Measurements from ENCODE around the gene AOAH. TPM values are rescaled to one million over a fixed set of nuclear protein-coding genes. Genes with fewer than 3 reads are reported as not detected.

Gene AOAH
- total RNA-seq, 2 donors from 2014 or later: 18.8 to 23.5 TPM

DNA sequence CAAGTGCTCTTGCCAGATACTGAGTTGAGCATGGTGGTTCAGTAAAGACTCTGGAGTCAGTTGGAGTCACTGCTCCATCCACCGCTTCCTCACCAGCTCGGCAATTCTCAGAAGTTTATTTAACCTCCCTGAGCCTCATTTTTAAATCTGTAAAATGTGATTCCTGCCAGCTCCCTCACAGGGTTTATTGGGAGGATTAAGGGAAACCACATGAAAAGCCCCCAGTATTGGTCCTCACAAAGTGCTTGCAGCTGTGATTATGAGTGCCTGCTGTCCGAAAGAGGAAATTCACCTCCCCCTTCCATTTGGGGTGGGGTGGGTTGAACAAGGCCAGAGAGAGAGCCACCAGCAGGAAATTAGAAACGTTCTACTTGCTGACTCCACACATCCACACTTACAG, 99.0 kb downstream of the AOAH start:
- ATAC-seq (replicated peaks in 1 of 2): no peak
- peaks cover 0 to 7% of the 10 kb centered on the region in 2 donors for H3K36me3 Mint-ChIP-seq (ENCODE audit: insufficient read depth in 2 of 2)

DNA sequence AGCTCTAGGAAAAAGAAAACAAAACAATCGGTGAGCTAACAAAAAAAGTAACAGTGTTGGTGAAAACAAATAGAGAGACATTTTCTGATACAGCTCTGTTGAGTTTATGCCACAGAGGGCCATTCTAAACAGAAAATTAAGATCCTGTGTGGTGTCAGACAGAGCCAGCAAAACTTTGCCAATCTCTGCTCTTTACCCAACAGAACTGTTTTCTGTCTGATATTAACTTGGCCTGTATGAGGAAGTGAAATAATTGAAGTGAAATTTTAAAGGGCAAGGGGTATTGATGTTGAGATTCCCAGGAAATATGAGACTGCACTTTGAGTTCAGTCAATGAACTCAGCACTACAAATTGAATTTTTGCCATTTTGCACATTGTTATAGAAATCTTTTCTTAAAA, 101.0 kb downstream of the AOAH start:
- no peak overlapping the region for H3K4me3 Mint-ChIP-seq
- peaks cover 0 to 7% of the 10 kb centered on the region in 2 donors for H3K36me3 Mint-ChIP-seq (ENCODE audit: insufficient read depth in 2 of 2)
- no peaks in the 10 kb centered on the region for H3K27me3 Mint-ChIP-seq (ENCODE audit: low read depth)
- H3K4me1 Mint-ChIP-seq (ENCODE audit: low read depth): peaks cover 10% of the 10 kb centered on the region
- no peak overlapping the region for H3K27ac Mint-ChIP-seq
- DNase-seq (no peak), ATAC-seq (replicated peaks in 1 of 2) (no peak)
- no peaks in the 10 kb centered on the region for H3K9me3 Mint-ChIP-seq

More for the DNA sequence above, 99.0 kb downstream of the AOAH start:
- DNase-seq: no peak
- Mint-ChIP-seq H3K4me1 (ENCODE audit: low read depth) (peaks cover 10% of the 10 kb centered on the region), H3K9me3 (no peaks in the 10 kb centered on the region), H3K4me3 (no peak overlapping the region), H3K27ac (no peak overlapping the region), H3K27me3 (ENCODE audit: low read depth) (no peaks in the 10 kb centered on the region)

GRCh38 chr7:36621396-36621795, 102.9 kb downstream of the AOAH start:
- Mint-ChIP-seq H3K4me1 (ENCODE audit: low read depth) (peaks cover 6% of the 10 kb centered on the region), H3K4me3 (no peak overlapping the region), H3K27ac (no peak overlapping the region), H3K27me3 (ENCODE audit: low read depth) (no peaks in the 10 kb centered on the region), H3K36me3 (ENCODE audit: insufficient read depth in 2 of 2) (peaks cover 0 to 7% of the 10 kb centered on the region in 2 donors), H3K9me3 (no peaks in the 10 kb centered on the region)
- ATAC-seq (replicated peaks in 1 of 2) (no peak), DNase-seq (no peak)

- H3K27ac Mint-ChIP-seq: no peak overlapping the region
- H3K4me3 Mint-ChIP-seq: no peak overlapping the region
These were observed 104.1 kb downstream of the AOAH start for GRCh38 chr7:36620166-36620708.

GRCh38 chr7:36617408-36617807, 106.9 kb downstream of the AOAH start:
- H3K4me3 Mint-ChIP-seq: no peak overlapping the region
- H3K27ac Mint-ChIP-seq: no peak overlapping the region
- H3K36me3 Mint-ChIP-seq (ENCODE audit: insufficient read depth in 2 of 2): peaks cover 0 to under 1% of the 10 kb centered on the region in 2 donors
- DNase-seq: no peak
- no peaks in the 10 kb centered on the region for H3K27me3 Mint-ChIP-seq (ENCODE audit: low read depth)
- no peaks in the 10 kb centered on the region for H3K9me3 Mint-ChIP-seq
- ATAC-seq (replicated peaks in 1 of 2): no peak
- peaks cover 10% of the 10 kb centered on the region for H3K4me1 Mint-ChIP-seq (ENCODE audit: low read depth)

More at GRCh38 chr7:36620166-36620708, 104.1 kb downstream of the AOAH start:
- Mint-ChIP-seq H3K4me1 (ENCODE audit: low read depth) (peaks cover 6% of the 10 kb centered on the region), H3K36me3 (ENCODE audit: insufficient read depth in 2 of 2) (peaks cover 0 to 7% of the 10 kb centered on the region in 2 donors), H3K9me3 (no peaks in the 10 kb centered on the region), H3K27me3 (ENCODE audit: low read depth) (no peaks in the 10 kb centered on the region)
- DNase-seq: no peak
- ATAC-seq (replicated peaks in 1 of 2): no peak

- H3K4me3 Mint-ChIP-seq: no peak overlapping the region
- H3K27ac Mint-ChIP-seq: no peak overlapping the region
- DNase-seq (no peak), ATAC-seq (replicated peaks in 1 of 2) (no peak)
- no peaks in the 10 kb centered on the region for H3K36me3 Mint-ChIP-seq (ENCODE audit: insufficient read depth in 2 of 2)
- H3K4me1 Mint-ChIP-seq (ENCODE audit: low read depth): peaks cover 10% of the 10 kb centered on the region
- H3K9me3 Mint-ChIP-seq: no peaks in the 10 kb centered on the region
- no peaks in the 10 kb centered on the region for H3K27me3 Mint-ChIP-seq (ENCODE audit: low read depth)
These were observed 108.3 kb downstream of the AOAH start for GRCh38 chr7:36615852-36616540.

DNA sequence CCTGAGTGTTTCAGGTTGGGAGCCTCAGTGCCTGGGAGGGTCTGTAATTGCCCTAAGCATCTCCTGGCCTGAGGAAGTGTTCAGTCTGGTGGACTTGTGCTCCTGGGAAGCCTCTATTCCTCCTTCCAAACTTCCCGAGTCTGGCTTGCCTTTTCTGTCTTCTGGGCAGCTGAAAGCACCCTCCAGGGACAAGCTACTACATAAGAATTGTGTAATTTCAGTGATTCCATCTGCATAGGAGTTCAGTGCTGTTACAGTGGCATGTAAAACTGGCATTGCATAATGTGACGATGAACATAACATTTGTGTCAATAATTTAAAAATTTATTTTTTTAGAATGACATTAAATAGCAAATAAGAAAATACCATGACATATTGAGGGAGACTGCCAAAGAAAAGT, 109.3 kb downstream of the AOAH start:
- no peaks in the 10 kb centered on the region for H3K36me3 Mint-ChIP-seq (ENCODE audit: insufficient read depth in 2 of 2)
- H3K4me3 Mint-ChIP-seq: no peak overlapping the region
- peaks cover 10% of the 10 kb centered on the region for H3K4me1 Mint-ChIP-seq (ENCODE audit: low read depth)
- DNase-seq (no peak), ATAC-seq (replicated peaks in 1 of 2) (no peak)
- H3K27me3 Mint-ChIP-seq (ENCODE audit: low read depth): no peaks in the 10 kb centered on the region
- H3K9me3 Mint-ChIP-seq: no peaks in the 10 kb centered on the region
- no peak overlapping the region for H3K27ac Mint-ChIP-seq

- Mint-ChIP-seq H3K36me3 (ENCODE audit: insufficient read depth in 2 of 2) (no peaks in the 10 kb centered on the region), H3K4me3 (no peak overlapping the region), H3K4me1 (ENCODE audit: low read depth) (peaks cover 14% of the 10 kb centered on the region), H3K27ac (peak overlapping the region; percentile 43), H3K9me3 (no peaks in the 10 kb centered on the region), H3K27me3 (ENCODE audit: low read depth) (no peaks in the 10 kb centered on the region)
- DNase-seq: no peak
- ATAC-seq (replicated peaks in 1 of 2): no peak
These were observed 111.2 kb downstream of the AOAH start for GRCh38 chr7:36613031-36613614.

DNA sequence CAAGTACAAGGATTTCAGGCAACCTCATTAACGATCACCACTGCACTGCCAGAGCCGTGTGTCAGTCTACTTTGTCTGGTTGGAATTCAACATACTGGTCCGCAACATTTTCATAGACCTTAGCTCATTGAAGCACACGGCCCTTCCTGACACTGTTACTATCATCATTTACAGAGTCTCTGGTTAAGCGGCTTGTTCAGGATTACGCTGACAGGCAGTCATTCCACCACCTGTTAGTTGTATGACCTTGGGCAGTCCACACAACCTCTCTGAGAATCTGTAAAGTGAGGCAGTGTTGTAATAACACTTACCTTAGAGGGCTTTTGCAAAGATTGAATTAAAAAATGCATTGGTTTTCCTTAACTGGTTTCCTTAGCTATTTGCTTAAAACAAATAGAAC, 112.6 kb downstream of the AOAH start:
- no peaks in the 10 kb centered on the region for H3K27me3 Mint-ChIP-seq (ENCODE audit: low read depth)
- H3K27ac Mint-ChIP-seq: no peak overlapping the region
- DNase-seq: no peak
- ATAC-seq (replicated peaks in 1 of 2): no peak
- H3K4me3 Mint-ChIP-seq: no peak overlapping the region
- H3K36me3 Mint-ChIP-seq (ENCODE audit: insufficient read depth in 2 of 2): no peaks in the 10 kb centered on the region
- peaks cover 24% of the 10 kb centered on the region for H3K4me1 Mint-ChIP-seq (ENCODE audit: low read depth)
- no peaks in the 10 kb centered on the region for H3K9me3 Mint-ChIP-seq

- no peaks in the 10 kb centered on the region for H3K27me3 Mint-ChIP-seq (ENCODE audit: low read depth)
- no peaks in the 10 kb centered on the region for H3K9me3 Mint-ChIP-seq
- ATAC-seq (replicated peaks in 1 of 2) (no peak), DNase-seq (no peak)
- peaks cover 47% of the 10 kb centered on the region for H3K4me1 Mint-ChIP-seq (ENCODE audit: low read depth)
- H3K36me3 Mint-ChIP-seq (ENCODE audit: insufficient read depth in 2 of 2): no peaks in the 10 kb centered on the region
- no peak overlapping the region for H3K27ac Mint-ChIP-seq
- no peak overlapping the region for H3K4me3 Mint-ChIP-seq
These were observed 116.6 kb downstream of the AOAH start for GRCh38 chr7:36607721-36608095.

- Mint-ChIP-seq H3K27me3 (ENCODE audit: low read depth) (no peaks in the 10 kb centered on the region), H3K4me3 (peak overlapping the region in 1 of 2 donors; percentile 27), H3K36me3 (ENCODE audit: insufficient read depth in 2 of 2) (no peaks in the 10 kb centered on the region), H3K27ac (no peak overlapping the region), H3K9me3 (no peaks in the 10 kb centered on the region), H3K4me1 (ENCODE audit: low read depth) (peaks cover 53% of the 10 kb centered on the region)
- ATAC-seq (replicated peaks in 1 of 2) (no peak), DNase-seq (no peak)
These were observed 117.1 kb downstream of the AOAH start for GRCh38 chr7:36606976-36607720.

- Mint-ChIP-seq H3K27me3 (ENCODE audit: low read depth) (no peaks in the 10 kb centered on the region), H3K4me1 (ENCODE audit: low read depth) (peaks cover 61% of the 10 kb centered on the region), H3K27ac (no peak overlapping the region), H3K36me3 (ENCODE audit: insufficient read depth in 2 of 2) (no peaks in the 10 kb centered on the region), H3K4me3 (peak overlapping the region in 1 of 2 donors; percentile 27), H3K9me3 (no peaks in the 10 kb centered on the region)
- ATAC-seq (replicated peaks in 1 of 2) (no peak), DNase-seq (no peak)
These were observed 117.9 kb downstream of the AOAH start for GRCh38 chr7:36606153-36606975.

Measured in activated T-cell treated with anti-CD3 and anti-CD28 coated beads, Interleukin-2, amount 50 U/mL, for 72 hours (primary cell).